Activated CD4-positive, alpha-beta T cell treated with anti-CD3 and anti-CD28 coated beads, Interleukin-2, amount 10 ng/mL, durations not matched to agents 24 days and 14 days (primary cell): Measurements from ENCODE around the gene LEMD2. TPM values are rescaled to one million over a fixed set of nuclear protein-coding genes. Genes with fewer than 3 reads are reported as not detected.

ENCODE experiments used
- DNase-seq: peaks from one replicate; pipeline ENCODE4 v3.0.0; 2022
- H3K27ac Mint-ChIP-seq: one replicate; pipeline ENCODE4 v1.8.0; 2022; ENCODE audit warnings: mild to moderate bottlenecking, mixed read lengths
- H3K27me3 Mint-ChIP-seq: one replicate; pipeline ENCODE4 v1.8.0; 2022; ENCODE audit warnings: mixed read lengths
- H3K36me3 Mint-ChIP-seq: one replicate; pipeline ENCODE4 v1.8.0; 2022; ENCODE audit warnings: low read depth, mild to moderate bottlenecking, mixed read lengths
- H3K4me1 Mint-ChIP-seq: one replicate; pipeline ENCODE4 v1.8.0; 2021; ENCODE audit warnings: mixed read lengths
- H3K4me3 Mint-ChIP-seq: one replicate; pipeline ENCODE4 v1.8.0; 2022; ENCODE audit warnings: mild to moderate bottlenecking, moderate library complexity, mixed read lengths
- H3K9me3 Mint-ChIP-seq: one replicate; pipeline ENCODE4 v1.8.0; 2021; ENCODE audit warnings: mixed read lengths
- intact Hi-C: fragments of 100-400 bp; cut with micrococcal nuclease; formaldehyde crosslinking; loops from one replicate; pipeline ENCODE4 v1.15.1; 2023
- total RNA-seq: library from RNA; stranded (reverse); gene quantifications from 2 replicates; pipeline ENCODE4 v1.2.3, GENCODE V29; 2022

LEMD2 gene
- total RNA-seq, 1 donor from 2014 or later, result 66.4 TPM

GRCh38 chr6:33756211-33756954, 32.5 kb downstream of the LEMD2 start:
- Mint-ChIP-seq H3K4me3 (no peak overlapping the region), H3K27ac (no peak overlapping the region), H3K27me3 (peaks cover 4% of the 10 kb centered on the region), H3K36me3 (no peaks in the 10 kb centered on the region), H3K9me3 (no peaks in the 10 kb centered on the region), H3K4me1 (no peaks in the 10 kb centered on the region)
- DNase-seq, result no peak
- intact Hi-C loops, result no loop called here

GRCh38 chr6:33755070-33755869, 33.7 kb downstream of the LEMD2 start:
- no peaks in the 10 kb centered on the region for H3K4me1 Mint-ChIP-seq
- H3K36me3 Mint-ChIP-seq, result no peaks in the 10 kb centered on the region
- H3K4me3 Mint-ChIP-seq, result no peak overlapping the region
- intact Hi-C loops, result no loop called here
- no peak overlapping the region for H3K27ac Mint-ChIP-seq
- peaks cover 3% of the 10 kb centered on the region for H3K27me3 Mint-ChIP-seq
- DNase-seq, result no peak
- no peaks in the 10 kb centered on the region for H3K9me3 Mint-ChIP-seq

- no peaks in the 10 kb centered on the region for H3K4me1 Mint-ChIP-seq
- no peaks in the 10 kb centered on the region for H3K9me3 Mint-ChIP-seq
- no peak for DNase-seq
- H3K4me3 Mint-ChIP-seq, result no peak overlapping the region
- no peaks in the 10 kb centered on the region for H3K36me3 Mint-ChIP-seq
- intact Hi-C loops, result no loop called here
- H3K27ac Mint-ChIP-seq, result no peak overlapping the region
- H3K27me3 Mint-ChIP-seq, result peaks cover 2% of the 10 kb centered on the region
Observed at GRCh38 chr6:33754222-33754621, 34.7 kb downstream of the LEMD2 start.

GRCh38 chr6:33752646-33753015, 36.3 kb downstream of the LEMD2 start:
- Mint-ChIP-seq H3K9me3 (no peaks in the 10 kb centered on the region), H3K4me1 (no peaks in the 10 kb centered on the region), H3K27me3 (no peaks in the 10 kb centered on the region), H3K4me3 (no peak overlapping the region), H3K36me3 (no peaks in the 10 kb centered on the region), H3K27ac (no peak overlapping the region)
- intact Hi-C loops, result no loop called here
- DNase-seq, result no peak

GRCh38 chr6:33751771-33752645, 36.9 kb downstream of the LEMD2 start:
- H3K27me3 Mint-ChIP-seq, result peaks cover 2% of the 10 kb centered on the region
- DNase-seq, result no peak
- H3K27ac Mint-ChIP-seq, result no peak overlapping the region
- H3K36me3 Mint-ChIP-seq, result no peaks in the 10 kb centered on the region
- H3K4me3 Mint-ChIP-seq, result no peak overlapping the region
- H3K9me3 Mint-ChIP-seq, result no peaks in the 10 kb centered on the region
- intact Hi-C loops, result no loop called here
- H3K4me1 Mint-ChIP-seq, result no peaks in the 10 kb centered on the region

- Mint-ChIP-seq H3K4me1 (no peaks in the 10 kb centered on the region), H3K27ac (no peak overlapping the region), H3K27me3 (peaks cover 2% of the 10 kb centered on the region), H3K36me3 (no peaks in the 10 kb centered on the region), H3K9me3 (no peaks in the 10 kb centered on the region), H3K4me3 (no peak overlapping the region)
- no peak for DNase-seq
- intact Hi-C loops, result no loop called here
Observed at GRCh38 chr6:33750244-33750991, 38.5 kb downstream of the LEMD2 start.

GRCh38 chr6:33749401-33749800, 39.5 kb downstream of the LEMD2 start:
- H3K4me1 Mint-ChIP-seq, result no peaks in the 10 kb centered on the region
- peaks cover 2% of the 10 kb centered on the region for H3K27me3 Mint-ChIP-seq
- no peaks in the 10 kb centered on the region for H3K9me3 Mint-ChIP-seq
- no peaks in the 10 kb centered on the region for H3K36me3 Mint-ChIP-seq
- H3K4me3 Mint-ChIP-seq, result no peak overlapping the region
- H3K27ac Mint-ChIP-seq, result no peak overlapping the region
- DNase-seq, result no peak
- intact Hi-C loops, result no loop called here

GRCh38 chr6:33748841-33749240, 40.1 kb downstream of the LEMD2 start:
- intact Hi-C loops, result no loop called here
- DNase-seq, result no peak
- Mint-ChIP-seq H3K36me3 (no peaks in the 10 kb centered on the region), H3K4me1 (peaks cover 3% of the 10 kb centered on the region), H3K9me3 (no peaks in the 10 kb centered on the region), H3K27ac (no peak overlapping the region), H3K4me3 (no peak overlapping the region), H3K27me3 (peaks cover 5% of the 10 kb centered on the region)

GRCh38 chr6:33747823-33748222, 41.1 kb downstream of the LEMD2 start:
- intact Hi-C loops, result no loop called here
- DNase-seq, result no peak
- Mint-ChIP-seq H3K9me3 (no peaks in the 10 kb centered on the region), H3K27me3 (peaks cover 7% of the 10 kb centered on the region), H3K27ac (no peak overlapping the region), H3K4me3 (no peak overlapping the region), H3K4me1 (peaks cover 3% of the 10 kb centered on the region), H3K36me3 (no peaks in the 10 kb centered on the region)

GRCh38 chr6:33746651-33747100, 42.3 kb downstream of the LEMD2 start, which contains the start of gene IP6K3:
Gene IP6K3 (minus strand): TSS chr6:33746905. CDS start chr6:33735476, 11,429 bp downstream.
- no peak for DNase-seq
- Mint-ChIP-seq H3K4me3 (no peak within 1 kb of the TSS), H3K27ac (no peak within 1 kb of the TSS), H3K9me3 (no peaks in the 10 kb centered on the region), H3K27me3 (peaks cover 13% of the 10 kb centered on the region), H3K36me3 (no peaks in the 10 kb centered on the region), H3K4me1 (peaks cover 3% of the 10 kb centered on the region)
- intact Hi-C loops, result no loop called here

- Mint-ChIP-seq H3K27ac (no peak overlapping the region), H3K4me1 (peaks cover 3% of the 10 kb centered on the region), H3K9me3 (no peaks in the 10 kb centered on the region), H3K4me3 (no peak overlapping the region), H3K36me3 (no peaks in the 10 kb centered on the region), H3K27me3 (peaks cover 14% of the 10 kb centered on the region)
- DNase-seq, result no peak
- intact Hi-C loops, result no loop called here
Observed at GRCh38 chr6:33746036-33746600, 42.8 kb downstream of the LEMD2 start.

GRCh38 chr6:33745548-33745947, 43.4 kb downstream of the LEMD2 start:
- no peak overlapping the region for H3K27ac Mint-ChIP-seq
- H3K4me3 Mint-ChIP-seq, result no peak overlapping the region
- peaks cover 3% of the 10 kb centered on the region for H3K4me1 Mint-ChIP-seq
- intact Hi-C loops, result no loop called here
- peaks cover 15% of the 10 kb centered on the region for H3K27me3 Mint-ChIP-seq
- no peak for DNase-seq
- no peaks in the 10 kb centered on the region for H3K9me3 Mint-ChIP-seq
- H3K36me3 Mint-ChIP-seq, result no peaks in the 10 kb centered on the region
